ENCODE measurements around the gene C5orf63.

GRCh38 chr5:127040796-127041520 is 32.3 kb downstream of the C5orf63 start:
- TF ChIP-seq CTCF (IDR thresholded peaks at IDR 0.05) = no peak
- TF ChIP-seq POLR2A (IDR thresholded peaks at IDR 0.05) = no peak
